Neural progenitor cell (in vitro differentiated cells): ENCODE results near the gene GALNTL6.

ENCODE experiments used
- CTCF ChIP-seq: fragments of 200-600 bp; sonication (generic); IDR thresholded peaks from 2 replicates; pipeline ENCODE4 v1.5.1; 2017; ENCODE audit warnings: antibody characterized with exemption, mild to moderate bottlenecking
- EZH2 ChIP-seq: fragments of 200-600 bp; sonication (generic); IDR thresholded peaks from 2 replicates; pipeline ENCODE4 v1.6.1; 2017; ENCODE audit warnings: antibody characterized with exemption, mild to moderate bottlenecking, moderate library complexity

- TF ChIP-seq EZH2: no peak
- TF ChIP-seq CTCF: no peak
These were observed 356.7 kb downstream of the GALNTL6 start for GRCh38 chr4:172169871-172170270.
